GM19468 (cell line): ENCODE measurements around the gene TRNP1.

Experiments used
- ATAC-seq: cut with Tn5 transposase; IDR thresholded peaks from one replicate; pipeline ENCODE4 v1.9.1; 2021; ENCODE audit warnings: mild to moderate bottlenecking, moderate library complexity, moderate number of reproducible peaks; ENCODE audit not compliant: unreplicated experiment; ENCODE audit errors: extremely low read depth

The TRNP1 gene

GRCh38 chr1:27021354-27022031 lies 28.0 kb downstream of the TRNP1 start:
- ATAC-seq, result no peak

- no peak for ATAC-seq
Measured at GRCh38 chr1:27025718-27026117, 32.2 kb downstream of the TRNP1 start.

- no peak for ATAC-seq
Measured at GRCh38 chr1:27026621-27027574, 33.4 kb downstream of the TRNP1 start.

GRCh38 chr1:27027575-27028250 lies 34.2 kb downstream of the TRNP1 start:
- ATAC-seq, result no peak

GRCh38 chr1:27029517-27029916 lies 36.0 kb downstream of the TRNP1 start:
- ATAC-seq, result no peak

- no peak for ATAC-seq
Measured at GRCh38 chr1:27031235-27032118, 38.0 kb downstream of the TRNP1 start.

- ATAC-seq, result no peak
Measured at GRCh38 chr1:27032119-27032461, 38.6 kb downstream of the TRNP1 start.

GRCh38 chr1:27033043-27033746 lies 39.7 kb downstream of the TRNP1 start:
- ATAC-seq, result no peak

GRCh38 chr1:27035344-27035743 lies 41.9 kb downstream of the TRNP1 start:
- no peak for ATAC-seq

- ATAC-seq, result no peak
Measured at GRCh38 chr1:27036718-27037117, 43.2 kb downstream of the TRNP1 start.

- no peak for ATAC-seq
Measured at GRCh38 chr1:27037518-27037917, 44.0 kb downstream of the TRNP1 start.

GRCh38 chr1:27038020-27038419 lies 44.5 kb downstream of the TRNP1 start:
- ATAC-seq, result no peak

GRCh38 chr1:27042670-27043069 lies 49.2 kb downstream of the TRNP1 start:
- no peak for ATAC-seq

- no peak for ATAC-seq
Measured at GRCh38 chr1:27044613-27045151, 51.2 kb downstream of the TRNP1 start.

GRCh38 chr1:27045973-27046558 lies 52.6 kb downstream of the TRNP1 start:
- no peak for ATAC-seq

- ATAC-seq, result no peak
Measured at GRCh38 chr1:27047914-27048313, 54.4 kb downstream of the TRNP1 start.

- ATAC-seq, result no peak
Measured at GRCh38 chr1:27049100-27049499, 55.6 kb downstream of the TRNP1 start.

- no peak for ATAC-seq
Measured at GRCh38 chr1:27049607-27050006, 56.1 kb downstream of the TRNP1 start.
